ENCODE measurements around the gene CHMP1A.

Gene CHMP1A

DNA sequence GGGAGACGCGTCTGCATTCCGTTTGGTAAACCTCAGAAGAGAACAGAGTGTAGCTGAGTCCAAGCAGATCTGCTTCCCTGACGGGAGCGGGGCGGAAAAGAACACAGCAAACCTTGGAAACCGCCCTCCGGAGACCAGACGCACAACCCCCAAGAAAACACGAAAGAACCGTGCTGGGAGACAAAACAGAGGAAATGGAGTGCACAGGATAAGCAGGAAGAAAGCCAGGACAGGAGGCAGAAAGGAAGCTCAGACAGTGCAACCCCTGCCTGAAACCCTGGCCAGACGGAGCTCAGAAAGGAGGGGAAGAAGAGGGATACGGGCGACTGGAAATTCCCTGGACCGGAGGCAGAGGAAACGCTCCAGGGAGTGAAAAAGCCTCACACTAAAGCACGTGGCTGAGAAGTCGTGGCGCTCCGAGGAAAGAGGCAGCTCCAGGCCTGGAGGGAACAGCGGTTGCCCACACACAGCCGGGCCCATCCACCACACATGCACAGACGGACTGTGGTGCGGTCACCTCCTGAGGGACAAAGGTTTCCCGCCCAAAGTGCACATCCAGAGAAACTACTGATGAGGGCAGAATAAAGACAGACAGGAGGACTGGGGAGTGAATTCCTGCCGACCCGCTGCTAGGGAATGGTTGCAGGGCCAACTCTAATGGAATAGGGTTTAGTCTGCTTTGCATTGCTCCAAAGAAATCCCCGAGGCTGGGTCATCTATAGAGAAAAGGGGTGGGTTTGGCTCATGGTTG is 33.8 kb downstream of the CHMP1A start:
- DNase-seq: no peak

DNA sequence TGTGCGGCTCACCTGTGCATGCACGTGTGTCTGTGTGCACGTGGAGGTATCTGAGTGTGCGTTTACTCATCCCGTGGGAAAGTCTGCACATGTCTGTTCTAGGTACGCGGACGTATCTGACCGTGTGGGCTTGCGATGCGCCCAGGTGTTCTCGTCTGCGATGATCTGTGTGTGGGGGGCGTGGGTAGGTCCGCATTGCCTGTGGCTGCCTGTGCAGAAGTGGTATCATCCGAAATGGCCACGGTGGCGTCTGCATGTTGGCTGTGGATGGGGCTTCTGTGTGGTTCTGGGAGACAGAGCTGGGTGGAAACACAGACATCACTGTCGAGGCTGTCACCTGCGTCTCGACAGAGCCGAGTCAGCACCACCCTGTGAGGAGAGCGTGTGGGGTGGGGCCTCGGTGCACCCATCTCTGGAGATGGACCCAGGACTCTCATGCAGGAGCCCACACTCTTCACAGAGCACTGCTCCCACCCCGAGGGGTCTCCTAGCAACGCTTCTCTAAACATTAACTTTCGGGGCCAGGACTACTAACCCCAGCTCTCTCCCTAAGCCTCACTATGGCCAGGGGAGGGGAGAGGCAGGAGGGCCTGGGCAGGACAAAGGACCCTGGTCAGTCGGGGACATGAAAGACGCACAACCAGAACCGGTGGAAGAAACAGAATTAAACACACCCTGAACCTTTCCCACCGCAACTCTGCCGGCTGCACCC is 35.7 kb downstream of the CHMP1A start:
- DNase-seq: no peak

DNA sequence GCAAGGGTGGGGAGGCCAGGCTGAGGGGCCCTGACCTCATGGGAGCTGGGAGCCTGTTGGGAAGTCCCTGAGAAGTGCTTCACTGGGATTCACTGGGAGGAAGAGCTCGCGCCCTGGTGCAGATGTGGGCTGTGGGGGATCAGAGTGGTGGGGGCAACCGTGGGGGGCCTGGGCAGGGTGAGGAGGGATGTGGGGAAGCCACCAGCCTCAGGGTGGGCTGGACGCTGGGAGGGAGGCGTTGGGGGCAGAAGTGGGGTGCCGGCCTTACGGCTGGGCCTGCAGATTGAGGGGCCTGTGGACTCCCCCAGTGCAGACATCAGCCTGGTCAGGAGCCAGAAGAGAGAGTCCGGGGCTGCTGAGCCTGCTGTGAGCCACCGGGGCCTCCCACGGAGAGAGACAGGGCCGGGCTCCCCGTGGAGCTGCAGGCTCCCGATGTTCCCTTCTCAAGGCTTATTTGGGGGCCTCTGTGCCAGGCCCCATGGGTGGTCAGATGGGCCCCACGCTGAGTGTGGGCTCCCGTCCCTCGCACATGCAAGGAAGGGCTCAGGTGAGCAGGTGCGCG is 36.3 kb downstream of the CHMP1A start:
- DNase-seq: no peak

DNA sequence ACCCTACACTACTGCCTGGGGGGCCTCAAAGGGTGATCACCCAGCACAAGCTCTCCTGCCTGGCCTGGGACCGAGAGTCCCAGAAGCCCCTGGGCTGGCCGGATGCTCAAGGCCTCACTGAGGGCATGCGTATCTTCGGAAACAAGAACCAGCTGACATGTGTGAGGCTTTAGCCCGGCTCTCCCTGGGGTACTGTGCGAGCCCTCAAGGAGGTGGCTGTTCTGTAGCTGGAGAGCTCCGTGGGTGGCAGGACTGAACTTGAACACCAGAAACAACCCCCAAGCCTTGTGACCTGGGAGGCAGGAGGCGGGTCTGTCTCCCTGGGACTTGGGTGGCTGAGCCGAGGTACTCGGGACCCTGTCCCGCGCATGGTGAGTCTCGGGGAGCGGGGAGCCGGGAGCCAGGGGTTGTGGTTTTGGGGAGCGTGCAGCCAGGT is 37.1 kb downstream of the CHMP1A start:
- no peak for DNase-seq

DNA sequence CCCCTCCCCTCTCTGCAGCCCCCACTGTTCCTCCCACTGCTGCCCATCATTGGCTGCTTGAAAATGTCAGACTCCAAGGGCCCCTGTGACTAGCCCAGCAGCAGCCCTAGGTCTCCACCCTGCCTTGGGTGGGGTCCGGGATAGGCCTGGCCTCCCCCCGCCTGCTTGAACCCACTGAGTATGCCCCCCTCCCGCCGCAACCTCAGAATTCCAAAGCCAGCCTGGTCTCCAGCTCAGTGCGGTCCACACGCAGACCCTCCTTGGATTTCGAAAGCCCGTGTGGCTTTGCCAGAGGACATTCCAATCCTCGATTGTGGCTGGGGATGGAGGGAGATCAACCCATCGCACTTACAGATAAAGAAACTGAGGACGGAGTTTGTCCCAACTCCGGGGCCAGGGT is 37.7 kb downstream of the CHMP1A start:
- DNase-seq: no peak

DNA sequence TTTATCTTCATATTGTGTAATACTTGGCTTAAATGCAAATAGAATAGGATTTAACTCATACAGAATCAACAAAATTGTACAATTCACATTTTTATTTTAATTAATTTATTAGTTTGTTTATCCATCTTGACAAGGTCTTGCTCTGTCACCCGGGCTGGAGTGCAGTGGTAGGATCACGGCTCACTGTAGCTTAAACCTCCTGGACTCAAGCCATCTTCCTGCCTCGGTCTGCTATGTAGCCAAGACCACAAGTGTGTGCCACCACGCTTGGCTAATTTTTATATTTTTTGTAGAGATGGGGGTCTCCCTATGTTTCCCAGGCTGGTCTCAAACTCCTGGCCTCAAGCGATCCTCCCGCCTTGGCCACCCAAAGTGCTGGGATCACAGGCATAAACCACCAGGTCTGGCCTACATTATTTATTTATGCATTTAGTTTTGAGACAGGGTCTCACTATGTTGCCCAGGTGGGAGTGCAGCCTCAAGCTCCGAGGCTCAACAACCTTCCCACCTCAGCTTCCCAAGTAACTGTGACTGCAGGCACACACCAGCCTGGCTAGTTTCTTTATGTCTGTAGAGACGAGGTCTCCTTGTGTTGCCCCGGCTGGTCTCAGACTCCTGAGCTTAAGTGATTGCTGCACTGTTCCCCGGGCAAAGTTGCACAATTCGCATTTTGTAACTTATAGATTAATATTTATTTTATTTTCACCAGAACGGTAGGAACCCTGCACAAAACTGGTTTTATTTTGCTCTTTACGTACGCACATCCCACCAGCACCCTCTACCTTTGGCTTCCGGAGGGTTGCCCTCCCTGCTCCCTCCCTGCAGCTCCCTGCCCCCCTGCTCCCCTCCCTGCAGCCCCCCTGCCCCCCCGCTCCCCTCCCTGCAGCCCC is 39.2 kb downstream of the CHMP1A start:
- no peak for DNase-seq

DNA sequence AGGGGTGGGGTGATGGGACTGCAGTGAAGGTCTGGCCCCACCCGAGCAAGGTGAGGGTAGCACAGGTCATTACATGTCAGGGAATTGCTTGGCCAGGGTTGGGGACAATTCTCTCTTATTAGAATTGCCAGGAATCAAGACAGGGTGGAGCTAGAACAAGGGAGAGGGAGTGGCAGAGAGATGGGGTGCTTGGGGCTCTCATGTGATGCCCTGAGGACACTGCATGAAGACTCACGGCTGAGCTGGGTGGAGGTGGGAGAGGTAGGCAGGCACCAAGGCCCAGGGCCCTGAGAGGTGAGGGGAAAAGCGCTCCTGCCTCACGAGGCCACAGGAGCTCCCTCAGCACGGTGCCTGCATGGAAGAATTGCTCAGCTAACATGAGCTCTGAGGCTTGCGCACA is 40.5 kb downstream of the CHMP1A start:
- no peak for DNase-seq

DNA sequence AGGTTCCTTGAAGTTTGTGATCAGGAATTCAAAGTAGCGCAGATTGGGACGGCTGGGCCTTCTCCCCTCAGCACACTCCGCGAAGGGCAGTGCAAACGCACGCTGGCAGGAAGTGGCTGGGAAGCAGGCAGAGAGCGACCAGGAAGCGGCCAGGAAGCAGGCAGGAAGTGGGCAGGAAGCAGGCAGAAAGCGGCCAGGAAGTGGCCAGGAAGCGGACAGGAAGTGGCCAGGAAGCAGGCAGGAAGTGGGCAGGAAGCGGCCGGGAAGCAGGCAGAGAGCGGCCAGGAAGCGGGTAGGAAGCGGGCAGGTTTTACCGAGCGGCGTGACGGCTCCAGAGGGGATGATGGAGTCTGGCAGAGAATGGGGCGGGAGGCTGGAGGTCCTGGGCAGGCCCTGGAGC is 40.9 kb downstream of the CHMP1A start:
- DNase-seq: no peak

DNA sequence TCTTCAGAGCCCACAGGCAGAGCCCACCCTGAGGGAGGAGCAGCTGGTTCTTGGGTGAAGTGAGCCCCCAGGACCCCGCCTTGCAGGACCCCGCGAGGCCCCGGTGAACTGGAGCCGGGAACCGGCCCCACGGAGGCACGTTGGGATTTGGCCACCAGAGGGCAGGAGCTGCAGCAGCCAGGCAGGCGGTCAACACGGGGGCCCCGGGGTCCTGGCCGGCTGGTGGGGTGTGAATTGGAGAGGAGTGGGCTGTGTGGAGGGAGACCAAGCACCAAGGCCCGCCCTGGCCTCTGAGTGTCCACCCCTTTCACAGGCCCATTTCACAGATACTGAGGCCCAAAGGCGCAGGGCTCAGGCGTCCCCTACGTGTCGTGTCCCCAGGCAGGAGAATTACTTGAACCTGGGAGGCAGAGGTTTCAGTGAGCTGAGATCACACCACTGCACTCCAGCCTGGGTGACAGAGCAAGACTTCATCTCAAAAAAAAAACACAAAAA is 41.9 kb downstream of the CHMP1A start:
- DNase-seq: no peak

DNA sequence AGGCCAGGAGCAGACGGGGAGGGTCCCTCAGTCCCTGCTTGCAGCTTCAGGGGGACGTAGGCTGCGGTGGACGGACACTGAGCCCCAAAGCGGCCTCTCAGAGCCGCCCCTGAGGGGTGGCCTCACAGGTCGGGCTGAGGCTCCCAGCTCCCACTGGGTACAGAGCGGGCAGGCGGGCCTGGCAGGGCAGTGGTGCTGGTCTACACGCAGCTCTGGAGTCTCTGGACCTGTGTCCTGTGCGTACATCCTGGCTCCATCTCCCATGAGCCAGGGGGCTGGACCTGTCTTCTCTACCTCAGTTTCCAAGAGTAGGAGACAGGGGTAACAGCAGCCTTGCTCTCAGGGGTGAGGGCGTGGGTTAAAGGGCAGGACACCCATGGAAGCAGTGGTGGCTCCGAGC is 42.3 kb downstream of the CHMP1A start:
- DNase-seq: no peak

DNA sequence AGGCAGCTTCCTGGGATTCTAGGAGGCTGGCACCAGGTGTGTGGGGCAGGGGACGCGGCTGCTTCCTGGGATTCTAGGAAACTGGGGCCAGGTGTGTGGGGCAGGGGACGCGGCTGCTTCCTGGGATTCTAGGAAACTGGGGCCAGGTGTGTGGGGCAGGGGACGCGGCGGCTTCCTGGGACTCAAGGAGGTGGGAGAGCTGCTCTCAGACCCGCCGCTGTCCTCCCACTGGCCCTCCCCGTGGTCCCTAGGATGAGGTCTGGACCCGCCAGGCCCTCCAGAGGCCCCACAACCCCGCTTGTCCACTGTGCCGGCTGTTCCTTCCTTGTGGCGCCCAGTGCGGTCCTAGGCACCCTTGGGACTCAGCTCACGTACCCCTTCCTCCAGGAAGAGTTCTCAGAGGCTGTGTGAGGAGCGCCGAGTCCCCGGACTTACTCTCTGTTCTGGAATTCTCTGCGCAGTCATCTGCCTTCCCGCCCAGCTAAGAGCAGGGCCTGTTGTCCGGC is 43.5 kb downstream of the CHMP1A start:
- no peak for DNase-seq

DNA sequence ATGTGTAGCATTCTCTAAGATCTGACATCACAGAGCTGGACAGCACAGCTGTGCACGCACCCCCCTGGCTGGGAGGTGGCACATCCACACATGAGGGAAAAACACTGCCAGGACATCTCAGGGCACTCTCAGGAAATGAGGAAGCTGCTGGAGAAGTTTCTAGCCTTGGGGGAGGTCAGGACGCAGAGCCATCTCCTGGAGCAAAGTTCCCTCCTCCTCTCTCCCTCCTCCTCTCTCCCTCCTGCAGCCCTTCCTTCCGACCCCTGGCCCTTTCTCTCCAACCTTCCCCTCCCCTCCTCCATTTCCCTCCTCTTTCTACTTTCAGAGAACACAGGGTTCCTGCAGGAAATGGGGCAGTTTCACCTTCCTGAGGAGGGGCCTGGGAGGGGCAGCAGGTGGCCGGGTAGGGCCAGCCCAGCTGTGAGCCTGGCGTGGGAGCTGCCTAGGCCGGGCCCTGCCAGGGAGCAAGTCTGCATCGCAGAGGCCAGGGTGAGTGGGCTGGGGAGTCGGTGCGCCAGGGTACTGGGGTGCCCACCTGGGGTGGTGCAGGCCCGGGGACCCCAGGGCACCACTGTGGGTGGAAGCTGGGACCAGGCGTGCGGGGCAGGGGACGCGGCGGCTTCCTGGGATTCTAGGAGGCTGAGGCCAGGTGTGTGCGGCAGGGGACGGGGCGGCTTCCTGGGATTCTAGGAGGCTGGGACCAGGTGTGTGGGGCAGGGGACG is 44.1 kb downstream of the CHMP1A start, which contains the start of gene DPEP1:
Gene DPEP1, plus strand, starts transcription at position 412 of the 723 bp plus-strand sequence. CDS start 16,769 bp downstream, outside the sequence.
- no peak for DNase-seq

DNA sequence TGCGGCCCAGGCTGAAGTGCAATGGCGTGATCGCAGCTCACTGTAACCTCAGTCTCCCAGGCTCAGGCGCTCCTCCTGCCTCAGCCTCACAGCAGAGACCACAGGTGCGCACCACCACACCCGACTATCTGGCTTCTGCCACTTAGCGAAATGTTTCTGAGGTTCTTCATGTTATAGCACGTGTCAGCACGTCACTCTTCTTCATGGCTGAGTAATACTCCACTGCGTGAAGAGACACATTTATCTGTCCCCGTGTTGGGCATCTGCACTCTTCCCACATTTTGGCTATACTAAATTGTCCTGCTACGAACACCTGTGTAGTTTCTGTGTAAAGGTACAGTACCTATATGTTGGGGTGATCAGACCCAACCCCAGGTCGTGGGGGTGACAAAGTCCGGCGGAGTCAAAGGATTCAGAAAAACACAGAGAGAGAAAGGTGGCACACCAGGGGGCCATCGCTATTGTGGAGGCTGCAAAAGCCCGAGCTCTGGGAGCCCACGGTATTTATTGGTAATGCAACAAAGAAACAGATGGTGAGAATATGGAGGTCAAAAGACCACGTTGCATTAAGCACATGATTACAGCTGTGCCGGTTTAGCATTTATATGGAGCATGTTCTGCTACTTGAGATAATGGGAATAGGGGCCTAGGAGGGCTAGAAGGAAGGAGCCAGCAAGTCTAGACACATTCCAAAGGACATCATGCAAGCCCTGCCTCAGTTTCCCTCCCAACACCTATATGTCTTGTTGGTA is 44.9 kb downstream of the CHMP1A start:
- peak; percentile 47 for DNase-seq

DNA sequence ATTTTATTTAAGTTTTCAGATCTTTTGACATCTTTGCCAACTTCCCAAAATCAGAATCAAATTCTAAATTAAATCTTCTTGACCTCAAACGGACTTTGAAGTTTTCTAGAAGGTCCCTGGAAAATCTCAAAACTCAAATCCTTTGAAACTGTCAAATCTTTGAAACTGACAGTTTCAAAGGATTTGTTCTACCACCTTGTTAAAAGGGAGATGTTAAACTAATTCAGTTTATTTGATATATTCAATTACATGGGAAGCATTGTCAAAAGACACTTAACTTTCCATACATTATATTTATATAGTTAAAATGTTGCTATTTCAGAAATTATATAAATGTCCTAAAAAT is 47.4 kb downstream of the CHMP1A start:
- DNase-seq: no peak

DNA sequence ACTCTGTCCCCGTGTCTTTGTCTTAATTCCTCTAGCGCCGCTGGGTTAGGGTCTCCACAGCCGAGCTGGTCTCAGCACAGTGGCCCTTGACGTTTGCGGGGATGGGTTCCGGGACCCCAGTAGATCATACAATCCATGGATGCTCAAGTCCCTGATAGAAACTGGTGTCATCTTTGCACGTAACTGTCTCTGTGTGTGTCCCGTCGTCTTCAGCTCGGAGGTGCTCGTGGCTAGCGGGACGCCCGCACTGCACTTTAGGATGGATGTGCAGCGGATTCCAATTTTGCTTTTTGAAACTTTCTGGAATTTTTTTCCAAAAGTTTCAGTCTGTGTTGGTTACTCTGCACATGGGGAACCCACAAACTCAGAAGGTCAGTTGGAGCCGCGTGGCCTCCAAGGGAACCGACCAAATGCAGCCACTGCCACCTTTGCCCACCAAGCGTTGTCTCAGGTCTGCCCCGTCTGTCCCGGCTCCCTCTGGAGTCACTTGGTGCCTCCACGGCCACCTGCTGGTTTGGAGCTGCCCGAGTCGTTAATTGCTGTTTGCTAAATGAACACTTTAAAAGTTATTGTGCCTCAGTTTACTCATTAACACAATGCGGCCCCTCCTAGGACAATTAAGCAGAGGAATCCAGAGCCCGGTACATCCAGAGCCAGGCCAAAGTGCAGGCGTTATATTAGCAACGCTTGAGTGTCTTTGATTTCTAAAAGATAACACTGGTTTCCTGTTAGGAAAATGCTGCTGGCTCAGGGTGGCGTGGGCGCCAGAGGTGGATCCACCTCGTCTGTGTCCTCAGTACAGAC is 49.4 kb downstream of the CHMP1A start:
- no peak for DNase-seq

DNA sequence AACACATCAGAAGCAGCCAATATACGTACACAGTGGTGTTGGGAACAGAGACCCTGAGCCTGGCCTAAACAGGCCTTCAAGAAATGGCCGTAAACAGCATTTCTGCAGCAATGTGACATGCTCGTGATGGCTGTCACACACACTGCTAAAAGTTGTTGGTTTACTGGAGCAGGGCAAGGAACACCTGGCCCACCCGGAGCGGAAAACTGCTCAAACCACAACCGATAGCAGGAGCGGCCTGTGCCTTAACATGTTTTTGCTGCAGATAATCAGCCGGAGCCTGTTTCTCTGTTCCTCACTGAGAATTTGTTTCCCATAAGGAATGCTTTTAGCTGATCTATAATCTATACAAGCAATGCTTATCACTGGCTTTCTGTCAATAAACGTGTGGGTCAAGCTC is 50.1 kb downstream of the CHMP1A start:
- DNase-seq: no peak

DNA sequence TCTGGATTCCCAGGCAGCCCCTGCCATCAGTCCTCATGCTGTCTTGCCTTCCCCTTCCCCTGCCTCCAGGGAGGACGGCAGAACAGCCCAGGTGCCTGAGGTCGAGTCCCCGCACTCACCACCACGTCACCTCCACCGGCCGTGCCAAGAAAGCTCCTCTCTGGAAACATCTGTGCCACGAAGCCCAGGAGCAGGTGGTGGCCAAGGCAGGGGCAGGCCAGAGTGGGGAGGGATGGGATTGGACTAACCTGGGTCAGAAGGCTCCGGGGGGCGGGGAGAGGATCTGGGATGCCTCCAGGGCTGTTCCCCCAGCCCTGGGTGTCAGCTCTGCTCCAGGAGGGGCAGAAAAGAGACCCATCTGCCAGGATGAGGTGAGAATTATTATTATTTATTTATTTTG is 51.5 kb downstream of the CHMP1A start:
- no peak for DNase-seq

DNA sequence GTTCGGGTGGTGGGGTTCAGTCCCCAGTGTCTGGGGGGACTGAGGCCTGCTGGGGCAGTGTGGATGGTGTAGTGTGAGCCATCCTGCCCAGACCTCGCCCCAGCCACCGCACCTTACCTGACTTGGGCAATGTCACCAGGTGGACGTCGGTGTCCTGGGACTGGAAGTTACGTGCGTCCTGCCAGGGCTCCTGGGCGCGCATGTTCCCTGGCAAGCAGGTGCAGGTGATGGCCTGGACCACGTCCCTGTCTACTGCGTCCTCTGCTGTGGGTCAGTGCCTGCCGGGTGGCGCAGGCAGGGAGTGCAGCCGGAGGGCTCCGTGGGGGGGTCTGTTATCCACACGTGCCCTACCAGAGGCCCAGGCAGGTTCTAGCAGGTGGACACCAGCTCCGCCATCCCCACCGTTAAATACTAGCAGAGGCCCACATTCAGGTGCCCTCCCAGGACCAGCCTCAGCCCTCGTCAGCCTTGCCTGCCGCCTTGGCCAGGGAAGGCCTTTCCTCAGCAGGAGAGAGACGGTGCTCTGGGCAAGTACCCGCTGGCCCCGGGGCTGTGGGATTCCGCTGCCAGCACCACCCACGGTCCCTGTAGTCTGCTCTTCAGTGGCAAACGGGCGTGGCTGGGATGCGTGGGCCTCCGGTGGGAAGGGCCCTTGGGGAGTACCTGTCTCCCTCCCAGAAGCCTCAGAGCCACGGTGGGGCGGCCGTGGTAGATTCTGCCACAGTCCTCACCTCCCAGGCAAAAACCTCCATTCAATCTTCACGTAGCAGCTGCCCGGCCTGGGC is 52.1 kb downstream of the CHMP1A start:
- DNase-seq: no peak

DNA sequence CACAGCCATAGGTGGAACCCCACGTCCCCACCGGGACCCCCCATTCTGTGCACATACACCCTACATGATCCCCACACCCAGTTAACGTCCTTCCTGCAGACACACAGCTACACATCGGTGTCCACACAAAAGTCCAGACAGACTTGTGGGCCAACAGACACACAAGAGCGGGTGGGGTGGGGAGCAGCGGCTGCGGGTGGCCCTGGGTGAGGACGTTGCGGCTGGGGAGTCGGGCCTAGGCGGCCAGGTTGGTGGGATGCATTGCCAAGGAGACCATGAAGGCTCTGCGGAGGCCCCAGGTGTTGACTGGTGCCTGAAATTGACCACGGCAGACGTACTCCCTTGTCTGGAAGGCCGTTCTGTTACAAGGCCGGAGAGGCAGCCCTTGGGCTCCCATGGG is 52.7 kb downstream of the CHMP1A start:
- no peak for DNase-seq

All from DMS 273 treated with DMSO at 0.1 percent for 48 hours (cell line).